ENCODE results near the gene LDLRAD3. TPM values are rescaled to one million over a fixed set of nuclear protein-coding genes. Genes with fewer than 3 reads are reported as not detected.

Gene LDLRAD3
- total RNA-seq, 1 donor from 2014 or later, result 35.6 TPM

- Histone ChIP-seq H3K4me2 (peak overlapping the region; percentile 75), H3K79me2 (ENCODE audit: low read depth) (no peaks in the 10 kb centered on the region), H3K9ac (no peak overlapping the region), H3K27ac (peak overlapping the region; percentile 82), H3K27me3 (no peaks in the 10 kb centered on the region), H2AFZ (replicated peaks) (no peak overlapping the region), H4K20me1 (ENCODE audit: low read depth) (no peaks in the 10 kb centered on the region), H3F3A (ENCODE audit: low read depth) (peaks cover 29% of the 10 kb centered on the region), H3K4me1 (peaks cover 39% of the 10 kb centered on the region), H3K36me3 (no peaks in the 10 kb centered on the region), H3K9me3 (ENCODE audit: low read depth) (no peaks in the 10 kb centered on the region), H3K4me3 (peak overlapping the region; percentile 12)
- H3K4me1 Mint-ChIP-seq, result peaks cover 30% of the 10 kb centered on the region
- H3K9me3 Mint-ChIP-seq, result peaks cover 5% of the 10 kb centered on the region
- TF ChIP-seq EZH2 (IDR thresholded peaks at IDR 0.05) (no peak), EZH2phosphoT487 (IDR thresholded peaks at IDR 0.05) (no peak), CTCF (IDR thresholded peaks at IDR 0.05) (no peak)
- peak; percentile 70 for DNase-seq (ENCODE audit: low spot score)
- H3K36me3 Mint-ChIP-seq, result no peaks in the 10 kb centered on the region
- peak overlapping the region; percentile 15 for H3K4me3 Mint-ChIP-seq
- peaks cover 8% of the 10 kb centered on the region for H3K27me3 Mint-ChIP-seq (ENCODE audit: insufficient read depth, low read depth)
- peak overlapping the region; percentile 97 for H3K27ac Mint-ChIP-seq
These were observed 24.6 kb upstream of the LDLRAD3 start for GRCh38 chr11:35919244-35919643.

- no peak for TF ChIP-seq CTCF (IDR thresholded peaks at IDR 0.05)
- no peak for TF ChIP-seq EZH2 (IDR thresholded peaks at IDR 0.05)
- TF ChIP-seq EZH2phosphoT487 (IDR thresholded peaks at IDR 0.05), result no peak
- Mint-ChIP-seq H3K36me3 (no peaks in the 10 kb centered on the region), H3K4me1 (peaks cover 37% of the 10 kb centered on the region), H3K27me3 (ENCODE audit: insufficient read depth, low read depth) (peaks cover 12% of the 10 kb centered on the region), H3K27ac (no peak overlapping the region), H3K9me3 (peaks cover 5% of the 10 kb centered on the region), H3K4me3 (no peak overlapping the region)
- H3K4me3 ChIP-seq, result no peak overlapping the region
- no peak overlapping the region for H3K9ac ChIP-seq
- no peaks in the 10 kb centered on the region for H3K36me3 ChIP-seq
- H2AFZ ChIP-seq (replicated peaks), result no peak overlapping the region
- H3K4me2 ChIP-seq, result no peak overlapping the region
- no peak for DNase-seq (ENCODE audit: low spot score)
- H3K79me2 ChIP-seq (ENCODE audit: low read depth), result no peaks in the 10 kb centered on the region
- H4K20me1 ChIP-seq (ENCODE audit: low read depth), result no peaks in the 10 kb centered on the region
- peaks cover 37% of the 10 kb centered on the region for H3K4me1 ChIP-seq
- H3K27ac ChIP-seq, result no peak overlapping the region
- H3K27me3 ChIP-seq, result no peaks in the 10 kb centered on the region
- no peaks in the 10 kb centered on the region for H3K9me3 ChIP-seq (ENCODE audit: low read depth)
- H3F3A ChIP-seq (ENCODE audit: low read depth), result peaks cover 32% of the 10 kb centered on the region
These were observed 20.4 kb upstream of the LDLRAD3 start for GRCh38 chr11:35923452-35923851.

DNA sequence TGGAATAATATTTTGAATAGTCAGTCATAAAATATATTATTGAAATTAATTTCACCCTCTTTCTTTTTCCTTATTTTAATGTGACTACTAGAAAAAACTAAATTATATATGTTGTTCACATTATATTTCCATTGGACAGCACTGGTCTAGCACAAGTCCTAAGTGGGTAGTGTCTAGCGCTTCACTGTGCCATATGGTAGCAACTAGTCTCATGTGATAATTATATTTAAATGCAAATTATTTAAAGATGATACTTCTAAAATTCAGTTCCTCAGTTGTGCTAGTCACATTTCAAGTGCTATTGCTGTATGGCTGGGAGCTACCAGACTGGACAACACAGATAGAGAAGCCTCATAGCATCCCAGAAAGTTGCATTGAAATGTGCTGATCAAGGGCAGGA lies 19.1 kb upstream of the LDLRAD3 start:
- Histone ChIP-seq H3K27me3 (no peaks in the 10 kb centered on the region), H4K20me1 (ENCODE audit: low read depth) (no peaks in the 10 kb centered on the region), H3K4me3 (no peak overlapping the region), H3K36me3 (no peaks in the 10 kb centered on the region), H3K4me1 (peaks cover 23% of the 10 kb centered on the region), H3K9me3 (ENCODE audit: low read depth) (no peaks in the 10 kb centered on the region), H3K27ac (no peak overlapping the region), H2AFZ (replicated peaks) (no peak overlapping the region), H3K79me2 (ENCODE audit: low read depth) (no peaks in the 10 kb centered on the region), H3K4me2 (no peak overlapping the region), H3F3A (ENCODE audit: low read depth) (peaks cover 18% of the 10 kb centered on the region), H3K9ac (no peak overlapping the region)
- TF ChIP-seq CTCF (IDR thresholded peaks at IDR 0.05) (no peak), EZH2 (IDR thresholded peaks at IDR 0.05) (no peak), EZH2phosphoT487 (IDR thresholded peaks at IDR 0.05) (no peak)
- H3K9me3 Mint-ChIP-seq, result peaks cover 5% of the 10 kb centered on the region
- peaks cover 23% of the 10 kb centered on the region for H3K4me1 Mint-ChIP-seq
- H3K36me3 Mint-ChIP-seq, result no peaks in the 10 kb centered on the region
- peaks cover 14% of the 10 kb centered on the region for H3K27me3 Mint-ChIP-seq (ENCODE audit: insufficient read depth, low read depth)
- no peak for DNase-seq (ENCODE audit: low spot score)
- H3K4me3 Mint-ChIP-seq, result no peak overlapping the region
- no peak overlapping the region for H3K27ac Mint-ChIP-seq
